ENCODE results near the gene RALGPS1. TPM values are rescaled to one million over a fixed set of nuclear protein-coding genes. Genes with fewer than 3 reads are reported as not detected.

The RALGPS1 gene
- total RNA-seq, 1 experiment from 2014 or later, result 18.6 TPM

DNA sequence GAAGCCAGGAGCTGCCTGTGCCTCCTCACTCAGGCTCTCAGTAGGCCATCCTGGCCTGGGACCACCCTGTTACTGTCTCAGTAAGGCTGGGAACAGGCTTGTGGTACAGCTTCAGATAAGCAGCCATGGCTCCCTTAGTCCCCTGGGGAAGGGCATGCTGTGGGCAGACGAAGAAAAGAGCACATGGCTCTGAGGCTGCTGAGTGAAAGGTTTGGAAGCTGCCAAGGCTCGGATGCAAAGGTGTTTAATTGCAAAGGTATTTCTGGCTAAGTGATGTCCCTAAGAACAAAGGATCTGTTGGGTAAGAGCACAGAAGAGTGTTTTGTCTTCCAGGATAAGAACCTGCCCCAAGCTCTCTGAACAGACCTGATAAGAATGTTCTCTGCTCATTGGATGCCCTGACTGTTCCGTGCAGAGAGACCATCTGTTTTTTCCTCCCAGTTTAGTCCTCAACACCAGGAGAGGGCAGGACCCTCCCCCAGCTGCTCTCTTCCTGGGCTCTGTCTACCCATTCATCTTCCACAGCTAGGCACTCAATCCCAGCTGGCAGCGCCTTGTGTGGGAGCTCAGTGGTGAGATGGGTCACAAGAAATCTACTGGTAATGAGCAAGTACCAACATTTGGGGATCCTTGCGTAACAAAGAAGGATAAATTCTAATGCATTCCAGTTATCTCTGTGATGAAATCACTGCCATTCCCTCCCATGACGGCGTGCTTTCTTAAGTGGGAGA lies 190.2 kb downstream of the RALGPS1 start:
- Histone ChIP-seq H2BK15ac (ENCODE audit: low read depth, low read length) (no peak overlapping the region), H3K9ac (ENCODE audit: extremely low read depth, insufficient read length, low read length) (no peak overlapping the region), H3K4me2 (ENCODE audit: insufficient read depth, insufficient read length, low read length) (no peak overlapping the region), H3K14ac (ENCODE audit: insufficient read depth, low read length) (no peak overlapping the region), H3K4ac (ENCODE audit: low read depth, low read length) (no peak overlapping the region), H4K20me1 (ENCODE audit: control insufficient read depth, insufficient read depth, insufficient read length) (no peaks in the 10 kb centered on the region), H4K91ac (ENCODE audit: insufficient read length, low read depth, low read length) (no peak overlapping the region), H4K8ac (replicated peaks; ENCODE audit: insufficient read length, low read depth, low read length) (no peak overlapping the region), H2AFZ (ENCODE audit: low read length) (no peak overlapping the region), H3K79me1 (ENCODE audit: insufficient read depth, low read depth, low read length, poor library complexity, severe bottlenecking) (no peaks in the 10 kb centered on the region), H3K56ac (ENCODE audit: insufficient read length, low read depth, low read length) (no peak overlapping the region), H3K23ac (ENCODE audit: insufficient read length, low read depth, low read length) (no peak overlapping the region), H3K27me3 (ENCODE audit: insufficient read depth, low read length) (no peaks in the 10 kb centered on the region), H2BK12ac (ENCODE audit: insufficient read length, low read depth, low read length) (no peak overlapping the region), H3K4me1 (ENCODE audit: insufficient read depth, low read length) (no peaks in the 10 kb centered on the region), H4K5ac (ENCODE audit: insufficient read length, low read depth, low read length) (no peak overlapping the region), H2AK5ac (ENCODE audit: insufficient read length, low read length) (no peak overlapping the region), H2BK120ac (ENCODE audit: low read depth, low read length, poor library complexity, severe bottlenecking) (no peak overlapping the region), H2BK20ac (ENCODE audit: low read depth, low read length, poor library complexity, severe bottlenecking) (no peak overlapping the region), H3T11ph (ENCODE audit: low read length) (no peak overlapping the region), H3K79me2 (ENCODE audit: insufficient read depth, low read length) (no peaks in the 10 kb centered on the region), H3K18ac (ENCODE audit: insufficient read length, low read depth, low read length) (no peak overlapping the region), H2BK5ac (ENCODE audit: insufficient read length, low read length) (no peak overlapping the region), H3K9me3 (ENCODE audit: control insufficient read depth, low read depth, low read length) (no peaks in the 10 kb centered on the region), H3K27ac (ENCODE audit: insufficient read length, low read depth, low read length) (no peak overlapping the region), H3K23me2 (ENCODE audit: insufficient read length, low read depth, low read length, poor library complexity, severe bottlenecking) (no peaks in the 10 kb centered on the region)
- Mint-ChIP-seq H3K4me3 (no peak overlapping the region), H3K9me3 (no peaks in the 10 kb centered on the region; a peak in 1 of 5 replicates), H3K27ac (peak overlapping the region in 2 of 3 experiments; percentile 9 to 46; a peak in 1 of 7 replicates), H3K4me1 (peaks cover 14 to 20% of the 10 kb centered on the region in 2 experiments), H3K36me3 (ENCODE audit: insufficient read depth in 1 of 3, low read depth in 3 of 3) (peaks cover 0 to 3% (median 2%) of the 10 kb centered on the region in 3 experiments; a peak in 3 of 7 replicates), H3K27me3 (ENCODE audit: low read depth) (no peaks in the 10 kb centered on the region)
- no peak for DNase-seq
- TF ChIP-seq CTCF (conservative IDR thresholded peaks at IDR 0.05), result no peak
- WGBS (ENCODE audit: extremely low coverage, insufficient read length, low lambda C conversion rate), result no CpG with 5 or more reads among the region's 7 CpGs

Data from H9 (cell line).